Measurements from ENCODE around the gene SLC22A23.

SLC22A23 gene

GRCh38 chr6:3330199-3330598, 126.7 kb downstream of the SLC22A23 start:
- no peak for DNase-seq

GRCh38 chr6:3329393-3330051, 127.3 kb downstream of the SLC22A23 start:
- no peak for DNase-seq

GRCh38 chr6:3328796-3329195, 128.1 kb downstream of the SLC22A23 start:
- no peak for DNase-seq

GRCh38 chr6:3328145-3328544, 128.7 kb downstream of the SLC22A23 start:
- DNase-seq: no peak

GRCh38 chr6:3327403-3327802, 129.4 kb downstream of the SLC22A23 start:
- DNase-seq: no peak

- DNase-seq: no peak
These were observed 129.9 kb downstream of the SLC22A23 start for GRCh38 chr6:3326981-3327380.

GRCh38 chr6:3326184-3326971, 130.5 kb downstream of the SLC22A23 start:
- DNase-seq: no peak

- DNase-seq: no peak
These were observed 131.6 kb downstream of the SLC22A23 start for GRCh38 chr6:3325210-3325609.

- no peak for DNase-seq
These were observed 132.4 kb downstream of the SLC22A23 start for GRCh38 chr6:3324262-3324942.

- no peak for DNase-seq
These were observed 133.1 kb downstream of the SLC22A23 start for GRCh38 chr6:3323696-3324261.

- no peak for DNase-seq
These were observed 133.7 kb downstream of the SLC22A23 start for GRCh38 chr6:3323148-3323547.

- no peak for DNase-seq
These were observed 134.4 kb downstream of the SLC22A23 start for GRCh38 chr6:3322366-3322890.

- DNase-seq: no peak
These were observed 135.0 kb downstream of the SLC22A23 start for GRCh38 chr6:3321875-3322274.

- no peak for DNase-seq
These were observed 135.8 kb downstream of the SLC22A23 start for GRCh38 chr6:3321042-3321441.

- DNase-seq: no peak
These were observed 136.5 kb downstream of the SLC22A23 start for GRCh38 chr6:3320238-3320811.

- no peak for DNase-seq
These were observed 137.1 kb downstream of the SLC22A23 start for GRCh38 chr6:3319610-3320200.

GRCh38 chr6:3318821-3319540, 137.9 kb downstream of the SLC22A23 start:
- no peak for DNase-seq

GRCh38 chr6:3318226-3318625, 138.6 kb downstream of the SLC22A23 start:
- no peak for DNase-seq

GRCh38 chr6:3317741-3318211, 139.1 kb downstream of the SLC22A23 start:
- no peak for DNase-seq

- no peak for DNase-seq
These were observed 140.0 kb downstream of the SLC22A23 start for GRCh38 chr6:3316818-3317217.

GRCh38 chr6:3316331-3316730, 140.5 kb downstream of the SLC22A23 start:
- no peak for DNase-seq

GRCh38 chr6:3315841-3316240, 141.0 kb downstream of the SLC22A23 start:
- no peak for DNase-seq

Data from NCI-H748 treated with DMSO at 0.1 percent for 48 hours (cell line).